Measurements from ENCODE around the gene TBC1D14. TPM values are rescaled to one million over a fixed set of nuclear protein-coding genes. Genes with fewer than 3 reads are reported as not detected.

Gene TBC1D14
- total RNA-seq, 1 donor, result 42.3 TPM

DNA sequence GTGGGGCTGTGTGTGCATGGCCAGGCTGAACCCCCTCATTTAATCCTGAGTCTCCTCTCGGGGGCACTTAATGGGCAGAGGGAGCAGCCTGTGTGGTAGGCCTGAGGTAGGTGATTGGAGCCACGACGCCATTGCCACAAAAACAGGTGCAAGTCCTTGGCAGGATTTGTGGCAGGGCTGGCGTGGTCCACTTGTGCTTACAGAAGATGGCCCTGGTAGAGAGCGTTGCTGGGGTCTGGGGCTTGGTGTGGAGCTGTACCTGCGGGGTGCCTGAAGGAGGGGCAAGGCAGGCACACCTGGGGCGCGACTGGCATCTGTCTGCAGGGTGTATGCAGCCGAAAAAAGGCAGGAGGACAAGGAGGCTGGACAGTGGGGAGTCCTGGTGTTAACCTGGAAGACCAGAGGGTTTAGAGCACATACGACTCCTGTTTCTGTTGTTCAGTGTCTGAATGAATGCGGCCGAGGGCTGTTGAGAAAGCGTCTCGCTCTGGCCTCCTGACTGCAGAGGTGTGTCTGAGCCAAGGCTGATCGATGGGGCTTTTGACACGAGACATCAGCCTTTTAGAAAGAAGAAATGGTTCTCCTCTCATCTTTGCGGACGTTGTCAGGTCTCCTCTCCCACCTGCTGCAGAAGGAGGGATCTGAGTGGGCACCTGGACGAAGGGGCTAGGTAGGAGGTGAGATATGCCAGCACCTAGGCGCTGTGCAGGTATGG lies 52.0 kb downstream of the TBC1D14 start:
- TF ChIP-seq, protein P1, sequence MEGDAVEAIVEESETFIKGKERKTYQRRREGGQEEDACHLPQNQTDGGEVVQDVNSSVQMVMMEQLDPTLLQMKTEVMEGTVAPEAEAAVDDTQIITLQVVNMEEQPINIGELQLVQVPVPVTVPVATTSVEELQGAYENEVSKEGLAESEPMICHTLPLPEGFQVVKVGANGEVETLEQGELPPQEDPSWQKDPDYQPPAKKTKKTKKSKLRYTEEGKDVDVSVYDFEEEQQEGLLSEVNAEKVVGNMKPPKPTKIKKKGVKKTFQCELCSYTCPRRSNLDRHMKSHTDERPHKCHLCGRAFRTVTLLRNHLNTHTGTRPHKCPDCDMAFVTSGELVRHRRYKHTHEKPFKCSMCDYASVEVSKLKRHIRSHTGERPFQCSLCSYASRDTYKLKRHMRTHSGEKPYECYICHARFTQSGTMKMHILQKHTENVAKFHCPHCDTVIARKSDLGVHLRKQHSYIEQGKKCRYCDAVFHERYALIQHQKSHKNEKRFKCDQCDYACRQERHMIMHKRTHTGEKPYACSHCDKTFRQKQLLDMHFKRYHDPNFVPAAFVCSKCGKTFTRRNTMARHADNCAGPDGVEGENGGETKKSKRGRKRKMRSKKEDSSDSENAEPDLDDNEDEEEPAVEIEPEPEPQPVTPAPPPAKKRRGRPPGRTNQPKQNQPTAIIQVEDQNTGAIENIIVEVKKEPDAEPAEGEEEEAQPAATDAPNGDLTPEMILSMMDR (IDR thresholded peaks at IDR 0.05; ENCODE audit: insufficient read depth, low read depth, low read length), result no peak
- H3K4me3 ChIP-seq (ENCODE audit: low read depth, low read length), result no peak overlapping the region
- DNase-seq (ENCODE audit: low read depth), result no peak

DNA sequence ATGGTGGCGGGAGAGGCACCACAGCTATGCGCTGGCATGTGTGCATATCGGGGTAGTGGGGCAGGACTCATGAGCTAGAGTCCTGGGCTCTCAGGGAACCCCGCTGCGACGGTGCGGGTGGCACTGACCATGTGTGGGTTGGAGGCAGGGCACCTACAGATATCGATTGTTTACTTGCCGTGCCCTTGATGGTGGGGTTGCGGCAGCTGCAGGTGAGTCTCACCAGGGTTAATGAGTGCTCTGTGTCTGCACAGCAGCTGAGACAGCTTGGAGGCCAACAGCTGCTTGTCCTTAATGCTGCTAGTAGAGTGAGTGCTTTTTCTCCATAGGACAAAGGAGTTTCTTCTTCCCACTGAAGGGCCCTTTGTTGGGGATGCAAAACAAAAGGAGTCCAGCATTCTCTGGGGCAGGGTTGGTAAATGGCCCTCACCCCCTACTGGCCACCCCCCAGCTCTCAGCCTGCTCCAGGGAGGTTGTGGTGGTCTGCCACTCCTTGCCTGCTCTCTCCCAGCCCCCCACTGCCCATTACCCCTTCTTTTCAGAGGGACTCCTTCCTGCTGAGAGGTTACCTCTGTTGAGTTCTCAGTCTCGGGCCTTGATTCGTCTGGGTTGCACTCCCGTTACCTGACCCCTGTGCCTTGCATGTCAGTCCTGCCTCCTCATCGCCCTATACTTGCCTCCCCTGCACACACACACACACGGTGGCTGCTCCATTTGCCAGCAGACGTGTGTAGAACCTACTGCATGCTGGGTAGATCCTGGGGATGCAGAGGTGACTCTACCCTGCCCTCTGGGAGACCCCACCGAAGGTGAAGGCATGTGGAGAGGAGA lies 52.8 kb downstream of the TBC1D14 start:
- no peak for DNase-seq (ENCODE audit: low read depth)
- H3K4me3 ChIP-seq (ENCODE audit: low read depth, low read length), result no peak overlapping the region
- TF ChIP-seq, protein P1 (IDR thresholded peaks at IDR 0.05; ENCODE audit: insufficient read depth, low read depth, low read length), result no peak

DNA sequence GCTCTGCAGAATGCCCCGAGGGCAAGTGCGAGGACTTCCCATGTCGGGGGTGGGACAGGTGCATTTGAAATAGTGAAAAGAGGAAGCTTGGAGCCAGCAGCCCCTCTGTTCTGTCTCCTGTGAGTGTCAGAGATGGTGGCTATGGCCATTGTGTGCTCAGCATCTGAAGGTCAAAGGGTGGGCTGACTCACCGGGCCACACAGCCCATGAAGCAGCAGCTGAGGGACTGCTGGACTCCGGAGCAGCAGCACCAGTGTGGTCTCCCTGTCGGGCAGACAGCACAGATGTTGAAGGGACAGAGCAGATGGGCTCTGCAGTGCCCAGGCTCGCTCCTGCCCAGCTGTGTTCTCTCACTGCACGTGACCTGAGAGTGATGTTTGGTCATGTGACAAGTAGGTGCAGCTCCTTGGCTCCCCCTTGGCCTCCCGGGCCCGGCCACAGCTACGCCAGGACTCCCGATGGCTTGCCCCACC lies 53.5 kb downstream of the TBC1D14 start:
- no peak overlapping the region for H3K4me3 ChIP-seq (ENCODE audit: low read depth, low read length)
- DNase-seq (ENCODE audit: low read depth), result peak; percentile 32
- TF ChIP-seq, protein P1 (IDR thresholded peaks at IDR 0.05; ENCODE audit: insufficient read depth, low read depth, low read length), result no peak

DNA sequence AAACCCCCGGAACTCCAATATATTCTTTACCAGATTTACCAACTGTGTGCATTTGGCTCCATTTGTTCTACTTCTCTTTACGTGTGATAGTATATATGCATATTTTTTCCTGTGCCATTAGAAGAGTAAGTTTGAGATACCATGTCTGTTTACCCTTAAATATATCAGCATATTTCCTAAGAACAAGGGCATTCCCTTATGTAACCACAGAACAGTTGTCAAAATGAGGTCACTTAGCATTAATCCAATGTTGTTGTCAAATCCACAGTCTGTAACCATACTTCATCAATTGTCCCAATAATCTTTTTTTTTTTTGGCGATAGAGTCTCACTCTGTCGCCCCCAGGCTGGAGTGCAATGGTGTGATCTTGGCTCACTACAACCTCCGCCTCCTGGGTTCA lies 55.2 kb downstream of the TBC1D14 start:
- TF ChIP-seq, protein P1 (IDR thresholded peaks at IDR 0.05; ENCODE audit: insufficient read depth, low read depth, low read length), result no peak
- DNase-seq (ENCODE audit: low read depth), result no peak
- no peak overlapping the region for H3K4me3 ChIP-seq (ENCODE audit: low read depth, low read length)

DNA sequence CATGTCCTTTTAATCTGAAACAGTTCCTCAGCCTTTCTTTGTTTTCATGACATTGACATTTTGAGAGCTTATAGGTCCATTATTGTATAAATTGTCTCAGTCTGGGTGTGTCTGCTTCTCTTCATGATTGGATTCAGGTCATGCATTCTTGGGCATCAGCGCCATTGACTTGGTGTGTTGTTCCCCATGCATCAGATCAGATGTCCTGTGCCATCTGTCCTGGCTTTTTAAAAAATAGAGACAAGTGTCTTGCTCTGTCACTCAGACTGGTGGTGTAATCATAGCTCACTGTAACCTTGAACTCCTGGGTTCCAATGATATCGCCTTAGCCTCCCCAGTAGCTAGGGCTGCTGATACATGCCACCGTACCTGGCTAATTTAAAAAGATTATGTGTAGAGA lies 55.7 kb downstream of the TBC1D14 start:
- H3K4me3 ChIP-seq (ENCODE audit: low read depth, low read length), result no peak overlapping the region
- DNase-seq (ENCODE audit: low read depth), result no peak
- TF ChIP-seq, protein P1 (IDR thresholded peaks at IDR 0.05; ENCODE audit: insufficient read depth, low read depth, low read length), result no peak

DNA sequence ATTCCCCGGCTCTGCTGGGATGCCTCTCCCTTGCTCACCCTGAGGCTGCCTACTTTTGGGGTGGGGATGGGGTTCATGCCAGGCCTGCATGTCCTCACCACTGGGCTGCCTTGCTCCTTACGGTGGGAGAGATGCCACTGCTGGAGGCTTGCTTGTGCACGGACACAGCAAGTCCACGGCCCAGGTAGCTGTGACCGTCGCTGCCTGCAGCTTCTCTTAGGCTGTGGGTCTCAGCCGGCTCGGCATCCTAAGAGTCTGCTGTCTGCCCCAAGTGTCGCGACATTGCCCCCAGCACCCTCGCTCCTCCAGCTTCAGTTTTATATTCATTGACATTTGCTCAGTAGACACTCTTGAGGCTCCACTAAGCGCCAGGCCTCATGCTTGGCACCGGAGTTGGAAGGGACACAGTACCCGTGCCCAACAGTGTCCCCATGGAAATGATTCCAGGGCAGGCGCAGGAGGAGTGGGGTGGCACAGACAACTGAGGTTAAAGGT lies 58.3 kb downstream of the TBC1D14 start:
- no peak for DNase-seq (ENCODE audit: low read depth)
- TF ChIP-seq, protein P1 (IDR thresholded peaks at IDR 0.05; ENCODE audit: insufficient read depth, low read depth, low read length), result no peak

More for the DNA sequence above, 58.3 kb downstream of the TBC1D14 start:
- no peak overlapping the region for H3K4me3 ChIP-seq (ENCODE audit: low read depth, low read length)

All from fibroblast of villous mesenchyme (primary cell).